LNCAP (cell line): ENCODE data around the gene VPS8.

Experiments used
- TF ChIP-seq, protein P1 (sequence below): fragments of 450-650 bp; IDR thresholded peaks from 2 replicates; pipeline ENCODE4 v1.5.1; 2017; ENCODE audit warnings: mild to moderate bottlenecking

VPS8 gene

DNA sequence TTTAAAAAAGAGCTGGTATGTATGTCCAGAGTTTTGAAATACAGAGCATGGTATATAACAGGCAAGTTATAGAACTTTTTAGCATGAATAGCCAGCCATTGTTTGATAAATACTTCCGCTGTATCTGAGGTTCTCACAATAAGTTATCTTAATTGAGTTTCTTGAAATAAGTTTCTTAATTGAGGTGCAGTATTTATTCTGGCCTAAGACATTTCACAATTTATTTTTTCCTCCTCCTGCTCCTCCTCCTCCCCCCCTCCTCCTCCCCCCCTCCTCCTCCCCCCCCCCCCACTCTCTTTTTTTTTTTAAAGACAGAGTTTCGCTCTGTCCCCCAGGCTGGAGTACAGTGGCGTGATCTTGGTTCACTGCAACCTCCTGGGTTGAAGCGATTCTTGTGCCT lies 83.4 kb downstream of the VPS8 start:
- TF ChIP-seq, protein P1, sequence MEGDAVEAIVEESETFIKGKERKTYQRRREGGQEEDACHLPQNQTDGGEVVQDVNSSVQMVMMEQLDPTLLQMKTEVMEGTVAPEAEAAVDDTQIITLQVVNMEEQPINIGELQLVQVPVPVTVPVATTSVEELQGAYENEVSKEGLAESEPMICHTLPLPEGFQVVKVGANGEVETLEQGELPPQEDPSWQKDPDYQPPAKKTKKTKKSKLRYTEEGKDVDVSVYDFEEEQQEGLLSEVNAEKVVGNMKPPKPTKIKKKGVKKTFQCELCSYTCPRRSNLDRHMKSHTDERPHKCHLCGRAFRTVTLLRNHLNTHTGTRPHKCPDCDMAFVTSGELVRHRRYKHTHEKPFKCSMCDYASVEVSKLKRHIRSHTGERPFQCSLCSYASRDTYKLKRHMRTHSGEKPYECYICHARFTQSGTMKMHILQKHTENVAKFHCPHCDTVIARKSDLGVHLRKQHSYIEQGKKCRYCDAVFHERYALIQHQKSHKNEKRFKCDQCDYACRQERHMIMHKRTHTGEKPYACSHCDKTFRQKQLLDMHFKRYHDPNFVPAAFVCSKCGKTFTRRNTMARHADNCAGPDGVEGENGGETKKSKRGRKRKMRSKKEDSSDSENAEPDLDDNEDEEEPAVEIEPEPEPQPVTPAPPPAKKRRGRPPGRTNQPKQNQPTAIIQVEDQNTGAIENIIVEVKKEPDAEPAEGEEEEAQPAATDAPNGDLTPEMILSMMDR = no peak

DNA sequence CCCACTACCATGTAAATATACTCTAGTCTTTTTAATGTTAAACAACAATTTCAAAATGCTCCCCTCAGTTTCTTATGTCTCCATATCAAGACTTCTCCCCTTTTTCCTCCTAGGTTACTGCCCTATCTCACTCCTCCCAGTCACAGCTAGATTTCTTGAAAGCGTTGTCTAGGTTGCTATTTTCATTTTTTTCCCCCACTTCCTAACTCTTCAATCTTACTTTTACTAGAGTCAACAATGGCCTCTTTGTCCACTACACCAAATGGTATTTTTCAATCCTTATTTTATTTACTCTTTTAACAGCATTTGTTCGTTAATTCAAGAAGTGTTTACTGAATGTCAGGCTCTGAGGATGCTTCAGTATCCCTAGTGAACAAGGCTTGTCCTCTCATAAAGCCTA lies 84.4 kb downstream of the VPS8 start:
- TF ChIP-seq, protein P1 = no peak

DNA sequence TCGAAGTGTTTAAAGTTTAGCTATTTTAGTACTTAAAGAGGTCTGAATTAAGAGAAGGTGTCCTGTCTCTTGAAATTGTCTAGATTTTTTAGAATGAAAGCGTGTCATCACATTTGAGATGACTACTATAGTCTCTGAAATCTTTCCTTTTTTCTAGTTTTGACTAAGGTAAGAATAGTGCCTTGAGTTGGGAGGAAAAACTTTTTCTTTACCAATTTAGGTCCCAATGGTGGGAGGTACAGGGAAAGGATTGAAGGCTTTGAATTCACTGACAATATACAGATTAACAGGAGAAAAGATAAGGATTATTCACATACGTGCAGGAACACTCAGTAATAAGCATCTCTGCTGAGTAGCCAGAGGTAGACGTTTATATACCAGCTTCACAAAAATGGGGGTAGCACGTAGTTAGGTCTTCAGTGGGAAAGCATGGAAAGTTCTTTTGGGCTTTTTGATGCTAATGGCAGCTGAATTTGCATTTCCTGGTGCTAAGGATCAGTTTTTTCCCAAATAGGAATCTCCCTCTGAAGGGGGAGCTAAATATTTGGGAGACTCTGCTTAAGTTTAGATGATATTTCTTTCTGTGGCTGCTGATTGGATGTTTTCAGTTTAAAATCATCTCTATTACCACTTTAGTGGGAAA lies 88.1 kb downstream of the VPS8 start:
- TF ChIP-seq, protein P1 = no peak

DNA sequence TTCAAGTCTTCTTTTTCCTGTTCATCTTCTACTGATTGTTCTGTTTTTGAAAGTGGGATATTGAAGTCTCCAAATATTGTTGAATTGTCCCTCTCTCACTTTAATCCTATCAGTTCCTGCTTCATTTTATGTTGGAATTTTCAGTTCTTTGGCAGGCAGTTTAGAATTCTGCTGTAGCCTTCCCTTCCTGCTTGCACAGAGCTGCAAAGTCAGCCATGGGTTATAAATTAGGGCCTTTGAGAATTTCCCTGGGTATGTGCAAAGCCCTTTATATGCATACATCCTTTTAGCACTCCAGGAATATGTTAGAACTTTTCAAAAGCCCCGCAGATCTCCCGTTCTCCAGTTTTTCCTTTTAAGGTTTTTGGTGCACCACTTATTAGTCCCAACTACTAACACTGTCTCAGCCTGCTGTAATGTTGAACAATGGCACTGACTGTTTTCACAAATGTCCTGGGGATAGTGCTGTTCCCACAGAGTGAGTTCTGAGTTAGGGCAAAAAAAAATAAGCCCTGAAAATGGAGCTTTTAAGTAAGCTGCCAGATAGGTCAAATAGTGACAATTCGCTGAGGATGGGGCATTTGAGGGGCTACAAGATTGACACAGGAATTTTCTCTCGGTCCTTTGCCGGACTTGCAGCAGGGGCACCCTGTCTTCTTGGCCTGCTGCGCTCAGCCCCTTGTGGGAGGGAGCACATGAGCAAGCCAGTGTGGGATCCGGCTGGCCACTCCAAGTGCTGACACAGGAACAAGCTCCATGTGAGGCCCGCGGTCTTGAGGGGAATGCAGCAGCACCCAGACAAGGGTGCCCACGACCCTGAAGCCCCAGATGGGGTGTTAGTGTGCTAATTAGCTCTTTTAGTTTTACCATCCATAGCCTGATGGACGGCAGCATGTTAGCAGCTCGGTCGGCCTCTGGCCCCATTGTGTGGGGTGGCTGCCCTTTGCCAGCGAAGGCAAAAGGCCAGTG lies 96.0 kb downstream of the VPS8 start:
- TF ChIP-seq, protein P1 = no peak

DNA sequence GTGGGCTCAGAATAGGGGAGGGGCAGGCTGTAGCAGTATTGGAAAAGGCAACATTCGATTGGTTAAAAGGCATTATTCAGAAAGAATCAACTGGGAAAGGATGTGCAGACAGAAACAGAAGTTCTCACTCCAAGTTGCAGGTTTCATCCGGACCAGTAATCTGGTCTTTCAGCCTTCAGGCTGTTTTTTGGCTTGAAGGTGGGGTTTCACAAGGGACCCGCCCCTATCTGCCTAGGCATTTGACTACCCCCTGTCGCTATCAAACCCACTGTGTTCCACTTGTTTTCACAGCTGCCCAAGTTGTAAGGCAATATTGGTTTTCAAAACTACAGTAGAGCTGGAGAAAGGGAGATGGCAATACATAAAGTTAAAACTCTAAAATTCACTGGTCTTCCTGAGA lies 96.9 kb downstream of the VPS8 start:
- TF ChIP-seq, protein P1 = no peak

DNA sequence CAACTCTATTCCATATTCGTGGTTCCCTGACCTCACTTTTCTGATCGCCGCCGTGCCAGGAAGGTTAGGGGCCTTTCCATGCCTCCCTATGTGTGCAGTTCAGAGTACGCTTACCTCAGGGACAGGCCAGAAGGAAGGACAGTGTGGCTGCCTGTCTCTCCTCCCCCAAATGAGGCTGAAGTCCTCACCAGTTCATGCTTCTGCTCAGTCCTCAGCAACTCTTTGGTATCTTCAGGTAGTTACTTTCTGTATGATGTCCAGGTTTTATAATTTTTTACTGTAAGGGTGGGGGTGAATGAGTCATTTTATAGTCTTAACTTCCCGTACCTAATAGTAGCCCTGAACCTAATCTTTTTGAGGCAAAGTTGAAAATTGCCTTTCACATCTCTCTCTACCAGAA lies 98.7 kb downstream of the VPS8 start:
- TF ChIP-seq, protein P1 = no peak

DNA sequence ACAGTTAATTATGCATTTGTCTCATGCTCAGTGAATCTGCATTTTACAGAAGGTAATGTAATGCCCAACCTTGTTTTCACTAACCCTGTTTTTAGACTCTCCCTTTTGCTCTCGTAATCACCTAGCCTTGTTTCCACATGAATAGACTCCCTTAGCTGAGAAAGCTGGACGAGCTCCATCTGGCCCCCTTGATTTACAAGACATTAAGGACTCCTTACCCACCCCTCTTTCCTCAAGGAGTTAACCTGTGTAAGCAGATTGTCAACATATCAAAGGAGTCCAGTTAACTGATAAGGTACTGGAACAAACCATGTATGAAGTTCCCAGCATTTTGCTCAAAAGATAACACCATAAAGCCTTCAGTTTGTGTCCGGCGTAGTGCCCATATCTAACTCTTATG lies 99.6 kb downstream of the VPS8 start:
- TF ChIP-seq, protein P1 = no peak
